GM12892 (cell line): ENCODE measurements around the gene SMYD3.

Experiments used
- POLR2A ChIP-seq: IDR thresholded peaks from 2 replicates; pipeline ENCODE4 v1.6.1; 2011; ENCODE audit warnings: low read depth, low read length, control low read depth
- POLR2AphosphoS5 ChIP-seq: IDR thresholded peaks from 2 replicates; pipeline ENCODE4 v1.6.1; 2011; ENCODE audit warnings: low read depth, low read length, control low read depth

DNA sequence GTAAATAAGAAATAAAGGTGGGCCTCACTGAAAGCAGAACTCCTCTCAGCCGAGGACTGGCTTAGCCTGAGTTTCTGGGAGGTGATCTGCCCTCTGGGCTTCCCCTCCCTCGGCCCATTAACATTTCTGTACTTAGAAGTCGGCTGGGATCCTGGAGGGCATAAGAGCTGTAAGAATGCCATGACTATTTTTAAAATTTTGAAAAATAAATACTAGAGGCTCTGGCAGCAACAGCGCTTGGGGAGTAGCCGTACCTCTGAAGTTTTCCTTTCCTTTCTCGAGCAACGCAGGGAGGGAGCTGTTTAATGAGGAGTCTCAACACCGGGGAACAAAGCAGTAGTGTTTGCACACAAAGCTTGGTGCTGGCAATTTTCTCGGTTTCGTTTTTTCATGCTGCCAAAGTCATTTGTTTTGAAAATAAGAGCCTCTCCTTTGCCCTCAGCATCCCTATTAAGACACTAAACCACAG lies 498.7 kb downstream of the SMYD3 start:
- TF ChIP-seq POLR2A: no peak
- TF ChIP-seq POLR2AphosphoS5: no peak
